Activated CD8-positive, alpha-beta memory T cell treated with anti-CD3 and anti-CD28 coated beads, Interleukin-2, amount 50 U/mL, for 1 hour (primary cell): Measurements from ENCODE around the gene TMEM200C.
"Not testable (repeated sequence)": the region's sequence is repeated elsewhere in the genome, so short reads cannot be mapped to it uniquely, and the experiment has no call there.

Experiments
- DNase-seq: peaks from one replicate; pipeline ENCODE4 v3.0.0-alpha.2; 2020; ENCODE audit errors: extremely low read depth

TMEM200C gene

DNA sequence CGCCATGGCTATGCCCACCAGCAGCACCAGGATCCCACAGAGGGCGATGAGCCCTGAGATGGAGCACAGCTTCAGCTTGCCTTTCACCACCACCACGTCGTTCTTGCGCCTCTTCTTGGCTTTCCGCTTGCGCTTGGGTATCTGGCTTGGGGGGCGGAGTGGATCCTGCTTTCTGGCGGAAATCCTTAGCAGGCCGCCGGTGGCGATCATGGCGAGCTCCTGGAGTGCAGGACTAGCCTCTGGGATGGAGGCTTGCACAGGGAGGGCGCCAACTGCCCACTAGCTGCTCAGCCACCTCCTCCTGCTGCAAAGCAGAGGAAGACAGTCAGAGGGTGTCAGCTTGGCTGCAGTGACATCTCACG lies 3.5 kb downstream of the TMEM200C start:
- no peak for DNase-seq

GRCh38 chr18:5891184-5891853 lies 4.0 kb downstream of the TMEM200C start:
- DNase-seq = no peak

- no peak for DNase-seq
Measured at GRCh38 chr18:5890331-5891183, 4.8 kb downstream of the TMEM200C start.

- DNase-seq = no peak
Measured at GRCh38 chr18:5885361-5885760, 10.0 kb downstream of the TMEM200C start.

DNA sequence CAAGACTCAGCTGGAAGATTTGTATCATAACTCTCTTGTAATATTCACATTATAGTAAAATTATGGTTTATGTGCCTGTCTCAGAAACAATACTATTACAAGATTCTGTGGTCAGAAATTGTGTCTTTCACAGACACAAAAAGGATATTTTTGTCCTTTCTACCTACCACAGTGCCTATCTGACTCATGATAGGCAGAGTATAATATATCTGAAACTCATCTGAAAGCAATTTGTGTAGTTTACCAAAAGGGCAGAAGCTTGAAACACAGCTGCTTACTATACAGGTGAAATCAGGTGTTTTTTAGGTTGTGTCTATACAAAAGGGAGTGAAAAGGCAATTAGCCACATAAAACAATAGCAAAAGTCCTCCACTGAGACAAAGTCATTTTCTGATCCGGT lies 10.9 kb downstream of the TMEM200C start:
- no peak for DNase-seq

- no peak for DNase-seq
Measured at GRCh38 chr18:5879479-5879882, 15.8 kb downstream of the TMEM200C start.

- no peak for DNase-seq
Measured at GRCh38 chr18:5876891-5877290, 18.4 kb downstream of the TMEM200C start.

DNA sequence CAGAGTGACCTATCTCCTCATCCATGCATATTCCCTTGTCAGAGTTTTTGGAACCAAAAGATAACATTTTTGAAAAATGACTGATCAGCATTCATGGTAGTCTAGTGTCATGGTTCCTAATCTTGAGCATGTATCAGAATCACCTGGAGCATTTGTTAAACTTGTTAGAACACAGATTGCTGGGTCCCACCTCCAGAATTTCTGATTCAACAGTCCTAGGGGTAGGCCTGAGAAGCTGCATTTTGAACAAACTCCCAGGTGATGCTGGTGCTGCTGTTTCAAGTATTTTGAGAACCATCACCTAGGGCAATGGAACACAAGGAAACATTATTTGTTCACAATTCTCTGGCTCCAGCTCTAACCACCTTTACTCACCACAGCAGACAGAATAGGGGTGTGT lies 21.0 kb downstream of the TMEM200C start:
- DNase-seq = no peak

- no peak for DNase-seq
Measured at GRCh38 chr18:5872886-5873285, 22.4 kb downstream of the TMEM200C start.

- DNase-seq = no peak
Measured at GRCh38 chr18:5871426-5871825, 23.9 kb downstream of the TMEM200C start.

- no peak for DNase-seq
Measured at GRCh38 chr18:5868218-5868854, 27.0 kb downstream of the TMEM200C start.

GRCh38 chr18:5865521-5865920 lies 29.8 kb downstream of the TMEM200C start:
- DNase-seq = no peak

- DNase-seq = not testable (repeated sequence)
Measured at GRCh38 chr18:5862127-5862526, 33.2 kb downstream of the TMEM200C start.

GRCh38 chr18:5857180-5857579 lies 38.1 kb downstream of the TMEM200C start:
- no peak for DNase-seq

DNA sequence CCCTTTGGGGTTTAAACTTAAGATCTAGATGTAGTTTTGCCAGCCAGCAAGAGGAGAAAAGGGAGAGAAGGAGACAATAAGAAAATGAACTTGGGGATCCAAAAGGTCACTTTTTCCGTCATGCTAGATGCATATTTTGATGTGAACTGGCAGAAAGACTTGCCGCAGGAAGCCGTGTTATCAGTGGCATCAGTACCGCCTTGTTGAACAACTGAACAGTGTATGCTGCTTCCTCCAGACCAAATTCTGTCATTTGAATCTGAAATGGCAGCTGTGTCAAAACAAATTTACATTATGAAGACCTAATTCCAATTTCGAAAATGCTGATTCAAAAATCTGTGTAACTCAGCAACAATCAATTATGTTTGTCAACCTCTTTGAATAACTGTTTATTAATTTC lies 42.1 kb downstream of the TMEM200C start:
- DNase-seq = no peak

- no peak for DNase-seq
Measured at GRCh38 chr18:5851998-5852397, 43.3 kb downstream of the TMEM200C start.

DNA sequence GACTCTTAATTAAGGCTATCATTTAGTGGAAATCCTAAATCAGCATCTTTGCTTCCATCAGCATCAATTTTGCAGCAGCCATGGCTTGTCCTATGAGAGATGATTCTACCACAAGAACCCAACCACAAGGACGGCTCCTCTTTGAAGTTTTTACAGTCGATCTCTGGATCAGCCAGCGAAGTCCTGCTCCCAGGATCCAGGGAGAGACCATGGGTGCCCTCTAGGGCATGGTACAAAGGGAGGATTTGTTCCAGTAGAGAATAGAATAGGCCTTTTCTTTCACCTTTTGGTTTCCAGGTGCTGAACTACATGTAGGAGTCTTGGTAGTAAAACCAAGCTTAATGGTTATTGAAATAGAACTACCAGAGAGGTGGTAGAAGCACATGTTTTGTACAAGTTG lies 52.7 kb downstream of the TMEM200C start:
- DNase-seq = no peak

- DNase-seq = no peak
Measured at GRCh38 chr18:5841518-5841917, 53.8 kb downstream of the TMEM200C start.

DNA sequence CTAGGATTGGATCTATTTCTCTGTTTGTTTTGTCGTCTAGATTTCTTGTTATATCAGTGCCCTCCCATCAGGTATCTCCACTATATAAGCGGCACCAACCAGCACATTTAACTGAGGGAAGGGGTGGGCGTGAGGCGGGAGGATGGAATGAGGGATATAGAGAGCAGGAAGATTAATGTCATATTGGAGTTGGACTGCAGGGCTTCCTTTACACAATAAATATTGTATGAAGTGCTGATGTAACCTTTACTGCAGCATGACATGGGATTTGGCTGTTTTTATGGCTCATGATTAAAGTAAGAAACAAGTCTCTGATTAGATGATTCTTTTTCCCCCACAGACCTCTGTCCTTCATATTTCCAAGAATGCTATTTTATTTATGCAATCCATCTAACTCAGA lies 54.8 kb downstream of the TMEM200C start:
- DNase-seq = no peak

GRCh38 chr18:5840025-5840424 lies 55.3 kb downstream of the TMEM200C start:
- DNase-seq = no peak

DNA sequence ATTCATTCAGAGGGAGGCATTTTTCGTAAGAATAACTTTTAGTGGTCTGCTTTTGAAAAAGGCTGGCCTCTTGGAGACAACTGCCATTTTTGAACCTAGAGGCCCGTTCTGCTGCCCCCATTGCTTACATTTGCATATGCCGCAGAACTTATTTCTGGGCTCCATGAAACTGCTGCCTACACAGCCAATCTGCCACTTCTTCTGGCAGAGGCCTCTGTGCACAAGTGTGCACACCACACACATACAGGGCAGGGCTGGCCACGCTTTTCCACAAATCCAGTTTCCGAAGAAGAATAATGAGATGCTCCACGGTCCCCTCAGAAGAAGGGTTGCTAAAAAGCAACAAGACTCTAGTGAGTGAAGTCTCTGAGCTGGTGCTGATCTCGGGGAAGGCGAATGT lies 56.2 kb downstream of the TMEM200C start:
- DNase-seq = no peak
